Measurements from ENCODE around the gene DNALI1.

DNALI1 gene

DNA sequence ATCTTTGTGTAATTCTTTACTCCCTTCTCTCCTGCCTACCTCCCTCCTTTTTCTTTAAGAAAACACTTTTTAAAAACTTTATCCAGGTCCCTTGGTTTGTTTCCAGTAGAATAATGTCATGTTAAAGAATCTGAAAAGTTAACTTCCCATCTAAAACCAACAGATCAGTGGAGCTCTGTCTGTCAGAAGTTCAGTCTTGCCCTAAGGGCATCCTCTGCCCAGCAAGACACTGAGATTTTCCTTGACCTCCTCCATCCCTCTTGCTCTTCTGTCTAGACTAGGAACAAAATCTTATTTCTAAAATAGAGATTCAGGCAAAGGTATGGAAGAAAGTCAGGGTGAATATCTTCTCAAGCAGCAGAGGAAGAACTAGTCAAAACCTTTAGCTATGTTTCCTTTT, 44.7 kb downstream of the DNALI1 start:
- no peak for DNase-seq (ENCODE audit: low read depth, low spot score)

DNA sequence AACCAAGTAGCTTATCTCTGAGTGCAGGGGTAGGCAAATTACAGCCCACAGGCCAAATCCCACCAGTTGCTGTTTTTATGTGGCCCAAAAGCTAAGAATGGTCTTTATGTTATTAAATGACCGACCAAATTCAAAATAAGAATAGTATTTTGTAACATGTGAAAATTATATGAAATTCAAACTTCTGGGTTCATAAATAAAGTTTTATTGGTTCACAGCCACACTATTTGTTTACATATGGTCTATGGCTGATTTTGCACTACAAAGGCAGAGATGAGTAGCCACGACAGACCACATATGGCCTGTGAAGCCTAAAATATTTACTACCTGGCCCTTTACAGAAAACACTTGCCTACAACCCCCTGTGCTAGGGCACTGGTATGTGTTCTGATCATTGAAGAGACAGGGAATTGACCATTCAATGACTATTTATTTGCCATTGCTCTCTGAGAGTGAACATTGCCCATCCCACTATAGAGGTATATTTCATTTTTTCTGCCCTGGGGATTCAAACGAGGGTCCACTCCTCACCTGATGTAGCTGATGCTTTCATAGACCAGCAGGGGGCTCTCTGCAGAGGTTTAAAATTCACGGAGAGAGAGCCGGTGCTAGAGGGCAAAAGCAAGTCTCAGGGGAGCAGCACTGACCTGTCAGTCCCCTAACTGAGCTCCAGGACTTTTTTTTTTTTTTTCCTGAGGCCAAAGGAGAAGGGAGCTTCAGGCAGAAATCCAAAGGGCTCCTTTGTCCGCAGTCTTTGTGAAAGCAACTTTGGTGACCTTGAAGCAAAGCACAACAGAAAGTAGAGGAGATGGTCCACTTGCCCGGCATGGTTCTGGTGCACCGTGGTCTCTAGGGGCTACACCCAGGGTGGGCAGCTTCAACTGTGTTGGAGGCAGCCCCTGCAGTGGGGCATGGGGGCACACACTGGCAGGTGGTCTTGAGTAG, 46.3 kb downstream of the DNALI1 start:
- DNase-seq (ENCODE audit: low read depth, low spot score) = peak; percentile 65

DNA sequence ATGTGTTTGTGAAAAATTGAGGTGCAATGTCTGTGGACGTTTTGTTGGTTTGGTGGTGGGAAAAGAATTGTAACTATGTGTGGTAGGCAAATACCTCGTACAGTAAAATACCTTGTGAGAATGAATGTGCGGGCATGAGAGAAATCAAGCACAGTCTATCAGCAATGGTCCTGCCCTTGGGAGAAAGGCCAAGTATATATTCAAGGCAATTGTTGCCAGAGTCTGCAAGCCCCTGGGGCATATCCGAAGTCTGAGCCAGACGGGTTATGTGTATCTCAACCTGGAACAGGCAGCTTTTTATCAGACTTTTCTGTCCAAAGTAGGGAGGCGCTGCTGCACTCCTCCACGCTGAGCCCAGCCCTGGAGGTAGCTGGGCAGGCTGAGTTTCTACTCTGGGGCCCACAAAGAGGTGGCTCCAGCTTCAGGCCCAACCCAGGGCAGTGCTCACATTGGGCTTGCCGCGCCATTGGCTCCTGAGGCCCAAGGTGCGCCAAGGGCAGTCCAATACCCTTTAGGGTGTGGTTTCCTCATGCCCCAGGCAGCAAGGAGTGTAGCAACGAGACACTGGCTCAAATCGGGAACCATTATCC, 48.4 kb downstream of the DNALI1 start:
- DNase-seq (ENCODE audit: low read depth, low spot score) = peak; percentile 17

DNA sequence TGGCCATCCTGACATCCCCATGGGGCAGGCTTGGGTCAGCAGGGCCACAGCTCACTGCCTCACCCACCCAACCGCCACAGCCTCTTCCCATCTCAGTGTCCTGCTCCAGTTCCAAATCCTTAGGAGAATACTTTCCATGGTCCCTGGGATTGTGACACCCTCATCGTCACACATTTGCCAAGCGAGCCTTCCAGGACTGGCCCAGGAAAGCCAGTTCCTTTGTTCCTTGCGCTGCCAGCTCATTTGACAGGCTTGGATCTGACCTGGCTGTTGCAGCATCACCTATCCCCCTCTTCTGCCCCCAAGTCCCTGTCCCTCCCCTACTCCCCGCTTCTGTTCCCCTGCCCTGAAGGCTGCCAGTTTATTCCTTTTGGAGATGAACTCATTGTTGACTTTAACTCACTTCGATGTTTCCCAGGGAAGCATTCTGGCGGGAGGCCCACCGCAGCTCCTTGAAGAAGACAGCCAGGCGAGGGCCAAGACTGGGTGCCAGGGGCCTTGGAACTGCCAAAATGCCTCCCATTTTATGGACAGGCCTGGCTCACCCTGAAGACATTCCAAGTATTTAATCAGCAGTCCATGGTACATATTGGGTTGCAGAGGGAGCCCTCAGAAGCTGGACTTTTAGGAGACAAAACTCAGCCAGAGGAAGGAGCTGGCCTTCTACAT, 49.2 kb downstream of the DNALI1 start:
- no peak for DNase-seq (ENCODE audit: low read depth, low spot score)

DNA sequence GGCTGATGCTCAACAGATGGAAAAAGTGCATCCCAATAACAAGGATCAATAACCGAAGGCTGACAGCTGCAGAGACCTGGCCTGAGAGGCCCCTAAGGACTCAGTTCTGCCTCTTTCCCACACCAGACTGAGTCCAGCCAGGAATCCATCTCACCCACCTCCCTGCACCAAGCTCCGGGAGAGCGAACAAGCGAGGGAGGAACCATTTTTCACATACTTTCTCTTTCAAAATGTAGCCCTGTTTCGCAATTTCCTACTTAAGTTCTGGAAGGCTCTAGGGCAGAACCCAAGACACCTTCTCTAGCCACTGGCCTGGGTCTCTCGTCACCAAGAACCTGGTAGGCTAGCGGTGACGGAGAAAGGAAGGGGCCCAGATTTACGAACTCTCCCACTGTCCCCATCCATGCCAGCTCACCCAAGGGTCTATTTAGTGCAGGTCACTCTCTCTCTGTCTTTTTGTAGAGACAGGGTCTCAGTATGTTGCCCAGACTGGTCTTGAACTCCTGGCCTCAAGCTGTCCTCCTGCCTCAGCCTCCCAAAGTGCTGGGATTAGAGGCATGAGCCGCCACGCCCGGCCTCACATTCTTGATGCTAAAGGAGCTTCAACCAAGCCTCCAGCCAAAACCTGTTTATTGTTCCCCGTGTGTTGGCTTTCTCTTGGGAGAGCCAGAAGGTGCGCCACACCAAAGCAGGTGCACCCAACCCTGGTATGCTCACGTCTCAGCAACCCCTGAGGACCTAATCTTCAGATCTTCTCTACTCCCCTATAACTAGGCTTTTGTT, 49.9 kb downstream of the DNALI1 start:
- no peak for DNase-seq (ENCODE audit: low read depth, low spot score)

DNA sequence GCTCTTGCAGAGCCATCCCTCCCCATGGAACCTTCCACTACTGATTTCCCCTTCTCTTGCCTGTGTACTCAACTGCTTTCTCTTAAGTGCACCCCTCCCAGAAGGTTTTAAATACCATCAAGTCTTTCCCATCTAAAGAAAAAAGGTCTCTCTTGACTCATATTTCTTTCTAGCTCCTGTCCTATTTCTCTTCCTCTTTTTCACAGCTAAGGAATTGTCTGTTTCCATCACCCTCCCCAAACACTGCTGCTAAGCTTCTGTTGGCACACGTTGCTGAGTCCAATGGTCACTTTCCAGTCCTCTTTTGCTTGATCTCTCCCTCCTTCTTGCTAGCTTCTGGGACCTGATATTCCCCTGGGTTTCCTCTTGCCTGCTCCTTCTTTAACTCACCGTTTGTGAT, 52.3 kb downstream of the DNALI1 start:
- no peak for DNase-seq (ENCODE audit: low read depth, low spot score)

DNA sequence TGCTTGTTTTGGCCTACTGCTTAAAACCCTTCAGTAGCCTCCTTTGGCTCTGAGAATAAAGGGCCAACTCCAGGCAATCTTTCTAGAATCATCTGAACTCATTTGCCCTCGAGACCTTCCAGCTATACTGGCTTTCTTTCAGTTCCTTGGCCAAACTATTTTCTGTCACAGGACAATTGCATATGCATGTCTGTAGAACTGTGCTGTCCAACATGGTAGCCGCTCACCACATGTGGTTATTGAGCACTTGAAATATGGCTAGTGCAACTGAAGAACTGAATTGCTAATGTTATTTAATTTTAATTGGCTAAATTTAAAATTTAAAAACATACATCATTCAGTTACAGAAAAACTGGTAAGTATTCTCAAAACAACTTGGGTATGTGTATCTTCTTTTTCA, 53.3 kb downstream of the DNALI1 start:
- DNase-seq (ENCODE audit: low read depth, low spot score) = no peak

DNA sequence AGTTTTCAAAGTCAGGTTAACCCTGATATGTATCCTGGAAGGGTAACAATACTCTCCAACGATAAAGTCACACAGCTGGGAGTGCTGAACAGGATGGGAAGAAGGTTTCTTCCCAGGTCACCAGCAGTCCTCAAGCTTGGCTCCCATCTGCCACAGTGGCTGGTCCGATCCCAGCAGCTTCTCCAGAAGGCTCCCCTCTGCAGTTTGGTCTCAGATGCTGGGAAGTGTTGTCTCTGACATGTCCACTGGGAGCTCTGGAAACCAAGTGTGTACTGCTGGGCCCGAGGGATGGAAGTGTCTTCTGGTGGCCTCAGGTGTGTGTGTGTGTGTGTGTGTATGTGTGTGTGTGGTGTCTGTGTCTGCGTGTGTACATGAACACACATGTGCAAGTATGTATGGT, 55.4 kb downstream of the DNALI1 start:
- no peak for DNase-seq (ENCODE audit: low read depth, low spot score)

DNA sequence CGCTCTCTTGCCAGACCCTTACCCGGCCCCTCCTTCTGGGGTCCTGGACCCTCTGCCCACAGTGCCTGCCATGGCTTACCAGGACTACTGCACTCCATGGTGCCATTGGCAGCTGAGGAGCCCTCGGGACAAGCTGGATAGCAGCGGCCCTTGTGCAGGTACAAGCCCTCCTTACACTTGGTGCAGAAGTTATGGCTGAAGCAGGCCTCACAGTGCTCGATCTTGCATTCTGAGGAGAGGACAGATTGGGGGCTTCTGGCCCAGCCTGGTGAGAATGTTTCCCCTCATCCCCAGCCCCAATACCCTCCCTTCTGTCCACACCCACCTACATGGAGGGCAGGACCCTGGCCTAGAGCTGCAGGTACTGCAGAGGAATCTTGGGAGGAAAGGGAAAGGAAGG, 57.4 kb downstream of the DNALI1 start:
- no peak for DNase-seq (ENCODE audit: low read depth, low spot score)

DNA sequence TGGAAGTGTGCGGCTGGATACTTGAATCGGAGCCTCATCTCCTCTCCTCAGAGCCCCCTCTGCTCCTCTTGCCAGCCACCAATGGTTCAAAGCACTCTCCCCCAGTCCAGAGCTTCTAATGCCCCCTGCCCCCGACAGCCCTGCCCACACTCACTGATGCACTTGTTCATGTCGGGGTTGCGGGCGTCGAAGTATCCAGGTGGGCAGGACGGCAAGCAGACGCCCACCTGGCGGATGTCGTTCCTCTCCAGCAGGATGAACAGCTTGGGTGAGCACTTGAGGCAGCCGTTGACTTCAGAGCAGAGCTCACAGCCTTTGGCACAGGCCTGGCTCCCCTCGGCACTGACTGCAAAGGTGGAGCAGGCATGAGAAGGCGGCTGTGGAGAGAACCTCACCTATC, 59.6 kb downstream of the DNALI1 start:
- DNase-seq (ENCODE audit: low read depth, low spot score) = no peak

All from ELF-1 (cell line).